Measurements from ENCODE around the gene CRIP1. TPM values are rescaled to one million over a fixed set of nuclear protein-coding genes. Genes with fewer than 3 reads are reported as not detected.

Gene CRIP1
- total RNA-seq, 1 experiment from 2014 or later, result 140 TPM

DNA sequence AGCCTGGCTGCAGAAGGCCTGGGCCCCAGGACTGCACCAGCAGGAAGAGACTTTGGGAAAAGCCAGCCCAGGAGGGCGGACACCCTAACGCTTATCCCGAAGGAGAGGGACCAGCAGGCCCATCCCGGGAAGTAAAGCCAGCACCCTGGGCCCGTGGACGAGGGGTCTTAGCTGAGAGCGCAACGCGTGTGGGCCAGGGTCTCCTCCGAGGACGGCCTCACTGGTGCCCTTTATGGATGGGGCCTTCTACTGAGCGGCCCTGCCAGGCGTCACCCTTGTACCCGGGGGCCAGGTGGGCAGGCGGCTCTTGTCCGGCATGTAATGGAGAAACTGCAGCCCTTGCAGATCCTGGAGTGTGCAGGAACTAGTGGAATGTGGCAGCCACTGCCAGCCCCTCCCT lies 18.4 kb downstream of the CRIP1 start:
- Histone ChIP-seq H3K79me2 (ENCODE audit: low read length) (no peaks in the 10 kb centered on the region), H4K20me1 (ENCODE audit: insufficient read depth, low read depth, low read length) (peaks cover 5% of the 10 kb centered on the region; the same call in 1 of the 2 replicates), H3K27ac (ENCODE audit: low read length) (no peak overlapping the region), H2AFZ (ENCODE audit: low read length) (no peak overlapping the region), H3K36me3 (ENCODE audit: insufficient read depth, low read length) (no peaks in the 10 kb centered on the region), H3K27me3 (ENCODE audit: low read length) (no peaks in the 10 kb centered on the region), H3K9me2 (replicated peaks; ENCODE audit: insufficient read depth, low read length) (no peaks in the 10 kb centered on the region), H3K9me3 (ENCODE audit: low read length) (no peaks in the 10 kb centered on the region), H3K4me3 (ENCODE audit: low read length) (no peak overlapping the region), H3K4me2 (ENCODE audit: low read depth, low read length, poor library complexity, severe bottlenecking) (no peak overlapping the region), H3K9ac (ENCODE audit: low read length) (no peak overlapping the region), H3K4me1 (ENCODE audit: low read length) (peaks cover 10% of the 10 kb centered on the region)
- no peak for DNase-seq

- no peak for DNase-seq
- H3K9ac ChIP-seq (ENCODE audit: low read length), result no peak overlapping the region
- H3K27me3 ChIP-seq (ENCODE audit: low read length), result no peaks in the 10 kb centered on the region
- H3K9me3 ChIP-seq (ENCODE audit: low read length), result no peaks in the 10 kb centered on the region
- no peak overlapping the region for H3K27ac ChIP-seq (ENCODE audit: low read length)
- no peak overlapping the region for H2AFZ ChIP-seq (ENCODE audit: low read length)
- H3K4me2 ChIP-seq (ENCODE audit: low read depth, low read length, poor library complexity, severe bottlenecking), result no peak overlapping the region
- H3K9me2 ChIP-seq (replicated peaks; ENCODE audit: insufficient read depth, low read length), result no peaks in the 10 kb centered on the region
- H3K4me3 ChIP-seq (ENCODE audit: low read length), result no peak overlapping the region
- no peaks in the 10 kb centered on the region for H4K20me1 ChIP-seq (ENCODE audit: insufficient read depth, low read depth, low read length)
- no peaks in the 10 kb centered on the region for H3K36me3 ChIP-seq (ENCODE audit: insufficient read depth, low read length)
- no peaks in the 10 kb centered on the region for H3K79me2 ChIP-seq (ENCODE audit: low read length)
- H3K4me1 ChIP-seq (ENCODE audit: low read length), result peaks cover 10% of the 10 kb centered on the region
Measured at GRCh38 chr14:105507247-105507646, 20.6 kb downstream of the CRIP1 start.

DNA sequence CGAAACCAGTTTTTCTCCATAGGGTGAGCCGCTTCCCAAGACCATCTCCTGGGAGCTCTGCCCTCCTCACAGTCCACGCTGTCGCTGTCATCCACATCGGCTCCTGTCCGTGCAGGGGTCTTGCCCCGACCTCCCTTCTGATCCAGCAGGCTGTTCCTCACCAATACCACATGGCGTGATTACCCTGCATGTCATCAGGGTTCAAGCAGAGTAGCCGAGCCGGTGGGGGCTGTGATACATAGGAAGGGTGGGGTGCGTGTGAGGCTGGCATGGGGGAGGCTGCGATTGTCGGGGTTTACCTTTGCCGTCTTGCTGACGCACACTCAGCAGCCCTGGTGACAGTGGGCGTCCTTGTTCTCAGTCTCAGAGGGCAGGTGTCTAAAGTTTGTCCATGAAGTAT lies 21.4 kb downstream of the CRIP1 start:
- H4K20me1 ChIP-seq (ENCODE audit: insufficient read depth, low read depth, low read length), result no peaks in the 10 kb centered on the region
- no peaks in the 10 kb centered on the region for H3K36me3 ChIP-seq (ENCODE audit: insufficient read depth, low read length)
- H2AFZ ChIP-seq (ENCODE audit: low read length), result no peak overlapping the region
- peaks cover 10% of the 10 kb centered on the region for H3K4me1 ChIP-seq (ENCODE audit: low read length)
- no peak for DNase-seq
- H3K4me3 ChIP-seq (ENCODE audit: low read length), result no peak overlapping the region
- no peaks in the 10 kb centered on the region for H3K79me2 ChIP-seq (ENCODE audit: low read length)
- H3K27me3 ChIP-seq (ENCODE audit: low read length), result no peaks in the 10 kb centered on the region
- H3K9me2 ChIP-seq (replicated peaks; ENCODE audit: insufficient read depth, low read length), result no peaks in the 10 kb centered on the region
- H3K9ac ChIP-seq (ENCODE audit: low read length), result no peak overlapping the region
- no peak overlapping the region for H3K4me2 ChIP-seq (ENCODE audit: low read depth, low read length, poor library complexity, severe bottlenecking)
- H3K9me3 ChIP-seq (ENCODE audit: low read length), result no peaks in the 10 kb centered on the region
- H3K27ac ChIP-seq (ENCODE audit: low read length), result no peak overlapping the region

- Histone ChIP-seq H3K4me1 (ENCODE audit: low read length) (peaks cover 10% of the 10 kb centered on the region), H3K36me3 (ENCODE audit: insufficient read depth, low read length) (no peaks in the 10 kb centered on the region), H3K4me3 (ENCODE audit: low read length) (no peak overlapping the region), H3K9ac (ENCODE audit: low read length) (no peak overlapping the region), H3K9me3 (ENCODE audit: low read length) (no peaks in the 10 kb centered on the region), H3K4me2 (ENCODE audit: low read depth, low read length, poor library complexity, severe bottlenecking) (no peak overlapping the region), H3K9me2 (replicated peaks; ENCODE audit: insufficient read depth, low read length) (no peaks in the 10 kb centered on the region), H4K20me1 (ENCODE audit: insufficient read depth, low read depth, low read length) (no peaks in the 10 kb centered on the region), H3K27ac (ENCODE audit: low read length) (no peak overlapping the region), H2AFZ (ENCODE audit: low read length) (no peak overlapping the region), H3K27me3 (ENCODE audit: low read length) (no peaks in the 10 kb centered on the region), H3K79me2 (ENCODE audit: low read length) (no peaks in the 10 kb centered on the region)
- DNase-seq, result no peak
Measured at GRCh38 chr14:105508601-105509000, 21.9 kb downstream of the CRIP1 start.

GRCh38 chr14:105517096-105517495 lies 30.4 kb downstream of the CRIP1 start:
- DNase-seq, result no peak
- Histone ChIP-seq H3K4me2 (ENCODE audit: low read depth, low read length, poor library complexity, severe bottlenecking) (no peak overlapping the region), H3K36me3 (ENCODE audit: insufficient read depth, low read length) (no peaks in the 10 kb centered on the region), H3K9me3 (ENCODE audit: low read length) (peaks cover 3% of the 10 kb centered on the region; the same call in 1 of the 2 replicates), H4K20me1 (ENCODE audit: insufficient read depth, low read depth, low read length) (no peaks in the 10 kb centered on the region), H3K9me2 (replicated peaks; ENCODE audit: insufficient read depth, low read length) (no peaks in the 10 kb centered on the region), H3K27me3 (ENCODE audit: low read length) (no peaks in the 10 kb centered on the region), H2AFZ (ENCODE audit: low read length) (no peak overlapping the region), H3K4me1 (ENCODE audit: low read length) (peaks cover 7% of the 10 kb centered on the region), H3K79me2 (ENCODE audit: low read length) (no peaks in the 10 kb centered on the region), H3K27ac (ENCODE audit: low read length) (no peak overlapping the region), H3K4me3 (ENCODE audit: low read length) (no peak overlapping the region), H3K9ac (ENCODE audit: low read length) (no peak overlapping the region)

DNA sequence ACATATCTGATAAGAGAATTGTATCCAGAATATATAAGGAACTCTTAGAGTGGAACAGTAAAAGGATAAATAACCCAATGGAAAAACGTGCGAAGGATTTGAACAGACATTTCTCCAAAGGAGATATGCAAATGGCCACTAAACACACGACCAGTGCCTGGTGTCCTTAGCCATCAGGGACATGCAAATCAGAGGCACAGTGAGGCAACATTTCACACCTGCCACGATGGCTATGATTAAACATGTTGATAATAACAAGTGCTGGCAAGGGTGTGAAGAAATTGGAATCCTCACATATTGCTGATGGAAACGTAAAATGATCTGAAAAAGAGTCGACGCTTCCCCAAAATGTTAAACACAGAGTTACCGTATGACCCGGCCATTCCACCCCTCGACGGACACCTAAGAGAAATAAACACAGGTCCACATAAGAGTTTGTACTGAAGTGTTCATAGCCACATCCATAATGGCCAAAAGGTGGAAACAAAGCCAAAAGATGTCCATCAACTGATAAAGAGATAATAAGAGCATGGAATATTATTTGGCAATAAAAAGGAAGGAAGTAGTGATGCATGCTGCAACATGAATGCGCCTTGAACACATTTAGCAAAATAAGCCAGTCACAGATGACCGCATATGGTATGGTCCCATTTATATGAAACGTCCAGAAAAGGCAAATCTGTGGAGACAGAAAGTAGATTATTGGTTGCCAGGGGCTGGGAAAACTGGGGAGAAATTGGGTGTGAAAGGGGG lies 33.4 kb downstream of the CRIP1 start:
- Histone ChIP-seq H3K27me3 (ENCODE audit: low read length) (no peaks in the 10 kb centered on the region), H3K9me3 (ENCODE audit: low read length) (no peaks in the 10 kb centered on the region), H3K27ac (ENCODE audit: low read length) (no peak overlapping the region), H3K4me3 (ENCODE audit: low read length) (no peak overlapping the region), H3K9me2 (replicated peaks; ENCODE audit: insufficient read depth, low read length) (no peaks in the 10 kb centered on the region), H4K20me1 (ENCODE audit: insufficient read depth, low read depth, low read length) (no peaks in the 10 kb centered on the region), H2AFZ (ENCODE audit: low read length) (no peak overlapping the region), H3K36me3 (ENCODE audit: insufficient read depth, low read length) (no peaks in the 10 kb centered on the region), H3K79me2 (ENCODE audit: low read length) (no peaks in the 10 kb centered on the region), H3K9ac (ENCODE audit: low read length) (no peak overlapping the region), H3K4me1 (ENCODE audit: low read length) (peaks cover 7% of the 10 kb centered on the region), H3K4me2 (ENCODE audit: low read depth, low read length, poor library complexity, severe bottlenecking) (no peak overlapping the region)
- peak; percentile 65 for DNase-seq

DNA sequence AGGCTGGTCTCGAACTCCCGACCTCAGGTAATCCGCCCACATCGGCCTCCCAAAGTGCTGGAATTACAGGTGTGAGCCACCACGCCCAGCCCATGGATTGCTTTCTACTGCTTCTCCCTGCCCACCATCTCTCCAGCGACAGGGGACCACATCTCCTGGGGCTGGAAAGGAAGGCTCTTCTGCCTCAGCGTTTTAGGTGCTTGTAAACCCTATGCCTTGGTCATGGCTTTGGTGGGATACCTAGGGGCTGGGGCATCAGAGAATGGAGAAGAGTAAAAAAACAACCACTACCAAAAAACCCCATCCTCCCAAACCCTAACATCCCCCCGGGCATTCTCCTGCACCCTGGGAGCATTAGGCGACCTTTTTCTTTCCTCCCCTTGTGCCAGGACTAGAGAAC lies 38.6 kb downstream of the CRIP1 start:
- Histone ChIP-seq H3K27me3 (ENCODE audit: low read length) (no peaks in the 10 kb centered on the region), H4K20me1 (ENCODE audit: insufficient read depth, low read depth, low read length) (no peaks in the 10 kb centered on the region), H3K27ac (ENCODE audit: low read length) (no peak overlapping the region), H3K9me2 (replicated peaks; ENCODE audit: insufficient read depth, low read length) (no peaks in the 10 kb centered on the region), H3K36me3 (ENCODE audit: insufficient read depth, low read length) (no peaks in the 10 kb centered on the region), H3K4me2 (ENCODE audit: low read depth, low read length, poor library complexity, severe bottlenecking) (no peak overlapping the region), H3K4me3 (ENCODE audit: low read length) (no peak overlapping the region), H3K79me2 (ENCODE audit: low read length) (no peaks in the 10 kb centered on the region), H3K9me3 (ENCODE audit: low read length) (no peaks in the 10 kb centered on the region), H2AFZ (ENCODE audit: low read length) (no peak overlapping the region), H3K9ac (ENCODE audit: low read length) (no peak overlapping the region), H3K4me1 (ENCODE audit: low read length) (peaks cover 23% of the 10 kb centered on the region)
- DNase-seq, result no peak

DNA sequence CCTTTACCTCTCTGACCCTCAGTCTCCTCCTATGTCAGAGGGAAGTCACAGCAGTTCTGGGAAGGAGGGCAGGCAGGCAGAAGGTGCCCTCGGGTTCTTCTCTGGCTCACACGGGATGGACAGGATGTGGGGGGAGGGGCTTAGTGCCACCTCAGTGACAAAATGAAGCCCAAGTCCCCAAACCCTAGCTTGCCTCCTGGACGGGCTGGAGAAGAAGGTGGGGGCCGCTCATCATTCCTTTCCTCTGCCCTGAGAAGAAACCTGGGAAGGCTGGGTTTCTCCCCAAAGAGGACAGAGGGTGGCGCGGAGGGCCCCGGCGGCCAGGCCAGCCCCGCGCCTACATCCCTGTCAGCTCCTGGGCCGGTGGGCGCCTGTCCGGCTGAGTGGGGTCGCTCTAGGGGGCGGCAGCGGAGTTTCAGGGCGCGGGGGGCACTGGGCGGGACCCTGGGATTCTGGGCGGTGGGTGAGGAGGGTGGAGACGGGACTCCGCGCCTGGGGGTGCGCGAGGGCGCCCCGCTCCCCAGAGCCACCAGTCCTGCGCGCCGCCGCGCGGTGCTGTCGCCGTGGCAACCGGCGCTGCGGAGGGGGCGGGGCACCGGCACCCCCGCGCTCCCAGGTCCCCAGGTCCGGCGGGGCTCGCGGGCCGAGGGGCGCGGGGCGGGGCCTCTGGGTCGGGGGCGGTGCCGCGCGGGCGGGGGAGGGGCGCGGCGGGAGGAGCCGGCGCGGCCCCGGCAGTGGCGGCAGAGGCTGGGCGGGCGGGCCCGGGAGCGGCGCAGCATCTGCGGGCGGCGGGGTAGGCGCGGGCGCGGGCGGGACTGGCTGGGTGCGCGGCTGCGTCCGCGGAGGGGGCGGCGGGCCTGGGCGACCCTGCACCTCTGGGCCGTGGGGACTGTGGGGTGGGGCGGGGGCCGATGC lies 39.4 kb downstream of the CRIP1 start, which contains the start of gene TMEM121:
Gene TMEM121, plus strand, starts transcription at position 723 of the 915 bp plus-strand sequence. CDS start 2,252 bp downstream, outside the sequence.
- Histone ChIP-seq H3K4me3 (ENCODE audit: low read length) (no peak within 1 kb of the TSS), H3K27me3 (ENCODE audit: low read length) (no peaks in the 10 kb centered on the region), H3K4me1 (ENCODE audit: low read length) (peaks cover 31% of the 10 kb centered on the region), H2AFZ (ENCODE audit: low read length) (no peak within 1 kb of the TSS), H3K36me3 (ENCODE audit: insufficient read depth, low read length) (no peaks in the 10 kb centered on the region), H3K4me2 (ENCODE audit: low read depth, low read length, poor library complexity, severe bottlenecking) (no peak within 1 kb of the TSS), H3K79me2 (ENCODE audit: low read length) (no peaks in the 10 kb centered on the region), H3K27ac (ENCODE audit: low read length) (no peak within 1 kb of the TSS), H4K20me1 (ENCODE audit: insufficient read depth, low read depth, low read length) (no peaks in the 10 kb centered on the region), H3K9ac (ENCODE audit: low read length) (no peak within 1 kb of the TSS), H3K9me3 (ENCODE audit: low read length) (no peaks in the 10 kb centered on the region), H3K9me2 (replicated peaks; ENCODE audit: insufficient read depth, low read length) (no peaks in the 10 kb centered on the region)
- DNase-seq, result no peak

All from Karpas-422 (cell line).